GM18507 (cell line): Measurements from ENCODE around the gene RNF151.

Experiments used
- DNase-seq: peaks from one replicate; pipeline ENCODE4 v3.0.0; 2011; ENCODE audit warnings: low read depth; ENCODE audit not compliant: insufficient read length; ENCODE audit errors: extremely low spot score
- FAIRE-seq: peaks from 2 replicates; lab custom pipeline; 2011; peaks lifted over from hg19 to GRCh38; lab: Jason Lieb, UNC

The RNF151 gene

DNA sequence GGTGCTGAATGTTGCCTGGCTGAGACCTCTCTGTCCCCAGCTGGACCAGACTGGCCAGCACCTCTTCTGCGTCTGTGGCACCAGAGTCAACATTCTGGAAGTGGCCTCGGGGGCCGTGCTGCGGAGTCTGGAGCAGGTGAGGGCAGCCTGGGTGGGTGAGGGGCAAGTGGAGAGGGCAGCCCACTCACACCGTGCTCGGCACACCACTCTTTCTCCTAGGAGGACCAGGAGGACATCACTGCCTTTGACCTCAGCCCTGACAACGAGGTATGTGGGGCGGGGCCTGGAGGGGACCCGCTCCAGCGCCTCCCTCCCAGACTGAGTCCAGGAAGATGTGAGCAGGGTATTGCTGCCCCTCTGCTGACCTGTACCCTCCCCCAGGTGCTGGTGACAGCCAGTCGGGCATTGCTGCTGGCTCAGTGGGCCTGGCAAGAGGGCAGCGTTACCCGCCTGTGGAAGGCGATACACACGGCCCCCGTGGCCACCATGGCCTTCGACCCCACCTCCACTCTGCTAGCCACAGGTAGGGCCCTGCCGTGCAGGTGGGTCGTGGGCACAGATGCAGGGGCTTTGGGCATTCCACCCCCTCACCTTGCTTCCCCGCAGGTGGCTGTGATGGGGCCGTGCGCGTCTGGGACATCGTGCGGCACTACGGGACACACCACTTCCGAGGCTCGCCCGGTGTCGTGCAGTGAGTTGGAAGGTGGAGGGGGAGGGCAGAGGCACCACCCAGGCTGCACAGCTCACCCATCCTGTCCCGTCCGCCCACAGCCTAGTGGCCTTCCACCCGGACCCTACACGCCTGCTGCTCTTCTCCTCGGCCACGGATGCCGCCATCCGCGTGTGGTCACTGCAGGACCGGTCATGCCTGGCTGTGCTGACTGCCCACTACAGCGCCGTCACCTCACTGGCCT lies 7.8 kb downstream of the RNF151 start:
- FAIRE-seq: no peak
- DNase-seq: no peak

DNA sequence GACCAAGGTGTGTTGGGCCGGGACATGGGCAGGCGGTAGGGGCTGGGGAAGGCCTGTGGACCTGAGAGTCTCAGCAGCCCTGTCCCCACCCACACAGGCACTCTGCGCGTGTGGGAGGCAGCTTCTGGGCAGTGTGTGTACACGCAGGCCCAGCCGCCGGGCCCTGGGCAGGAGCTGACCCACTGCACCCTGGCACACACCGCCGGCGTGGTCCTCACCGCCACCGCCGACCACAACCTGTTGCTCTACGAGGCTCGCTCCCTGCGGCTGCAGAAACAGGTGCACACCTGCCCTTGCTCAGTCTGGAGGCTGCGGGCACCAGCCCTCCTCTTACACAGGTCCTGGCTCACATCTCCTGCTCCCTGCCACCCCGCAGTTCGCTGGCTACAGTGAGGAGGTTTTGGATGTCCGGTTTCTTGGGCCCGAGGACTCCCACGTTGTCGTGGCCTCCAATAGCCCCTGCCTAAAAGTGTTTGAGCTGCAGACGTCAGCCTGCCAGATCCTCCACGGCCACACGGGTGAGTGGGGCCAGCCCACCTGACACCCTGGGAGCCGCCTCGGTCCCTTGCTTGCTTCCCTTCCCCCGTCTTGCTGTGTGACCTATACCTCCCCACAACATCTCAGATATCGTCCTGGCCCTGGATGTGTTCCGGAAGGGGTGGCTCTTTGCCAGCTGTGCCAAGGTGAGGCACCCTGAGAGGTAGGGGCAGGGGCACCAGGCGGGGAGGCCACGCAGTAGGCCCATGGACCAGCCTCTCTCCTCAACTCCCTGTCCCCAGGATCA lies 9.0 kb downstream of the RNF151 start:
- FAIRE-seq (no peak), DNase-seq (no peak)

DNA sequence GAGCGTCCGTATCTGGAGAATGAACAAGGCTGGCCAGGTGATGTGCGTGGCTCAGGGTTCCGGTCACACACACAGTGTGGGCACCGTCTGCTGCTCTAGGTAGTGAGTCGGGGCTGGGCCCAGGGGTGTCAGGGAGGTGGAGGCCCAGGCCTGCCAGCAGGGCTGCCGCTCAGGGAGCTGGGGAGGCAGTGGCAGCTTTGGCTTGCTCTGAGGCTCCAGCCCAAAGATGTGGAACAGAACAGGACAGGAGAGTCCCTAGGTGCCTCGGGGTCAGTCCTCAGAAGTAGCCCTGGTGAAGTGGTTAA lies 9.5 kb downstream of the RNF151 start:
- FAIRE-seq: no peak
- DNase-seq: no peak

DNA sequence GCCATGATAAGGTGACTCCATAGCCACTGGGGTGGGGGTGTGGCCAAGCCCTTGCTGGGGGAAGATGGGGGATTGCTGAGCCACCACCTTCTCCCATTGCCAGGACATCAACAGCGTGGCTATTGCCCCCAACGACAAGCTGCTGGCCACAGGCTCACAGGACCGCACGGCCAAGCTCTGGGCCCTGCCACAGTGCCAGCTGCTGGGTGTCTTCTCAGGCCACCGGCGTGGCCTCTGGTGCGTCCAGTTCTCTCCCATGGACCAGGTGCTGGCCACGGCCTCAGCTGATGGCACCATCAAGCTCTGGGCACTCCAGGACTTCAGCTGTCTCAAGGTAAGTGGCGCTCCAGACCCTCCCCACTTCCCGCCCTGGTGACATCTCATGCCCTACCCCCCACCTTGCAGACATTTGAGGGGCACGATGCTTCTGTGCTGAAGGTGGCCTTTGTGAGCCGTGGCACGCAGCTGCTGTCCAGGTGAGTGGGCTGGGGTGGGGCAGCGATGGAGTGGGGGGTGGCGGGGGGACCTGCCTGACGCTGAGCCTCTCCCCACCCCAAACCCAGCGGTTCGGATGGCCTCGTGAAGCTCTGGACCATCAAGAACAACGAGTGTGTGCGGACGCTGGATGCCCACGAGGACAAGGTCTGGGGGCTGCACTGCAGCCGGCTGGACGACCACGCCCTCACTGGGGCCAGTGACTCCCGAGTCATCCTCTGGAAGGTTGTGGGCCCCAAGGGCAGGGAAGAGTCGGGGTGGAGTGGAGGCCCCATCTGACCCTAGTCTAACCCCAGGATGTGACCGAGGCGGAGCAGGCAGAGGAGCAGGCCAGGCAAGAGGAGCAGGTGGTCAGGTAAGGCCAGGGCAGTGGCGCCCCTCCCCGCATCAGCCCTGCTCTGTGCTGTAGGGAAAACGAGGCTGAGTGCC lies 10.6 kb downstream of the RNF151 start:
- no peak for DNase-seq
- FAIRE-seq: no peak

DNA sequence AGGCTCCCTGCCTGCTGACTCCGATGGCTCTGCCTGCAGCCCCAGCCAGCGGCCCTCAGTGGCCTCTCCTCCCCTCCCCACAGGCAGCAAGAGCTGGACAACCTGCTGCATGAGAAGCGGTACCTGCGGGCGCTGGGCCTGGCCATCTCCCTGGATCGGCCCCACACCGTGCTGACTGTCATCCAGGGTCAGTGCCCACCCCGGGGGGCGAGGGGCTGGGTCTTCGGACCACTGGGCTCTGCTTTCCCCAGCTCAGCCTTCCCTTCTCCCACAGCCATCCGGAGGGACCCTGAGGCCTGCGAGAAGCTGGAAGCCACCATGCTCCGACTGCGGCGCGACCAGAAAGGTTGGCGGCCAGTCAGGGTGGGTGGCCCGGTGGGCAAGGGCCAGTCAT lies 11.2 kb downstream of the RNF151 start:
- FAIRE-seq (no peak), DNase-seq (no peak)

DNA sequence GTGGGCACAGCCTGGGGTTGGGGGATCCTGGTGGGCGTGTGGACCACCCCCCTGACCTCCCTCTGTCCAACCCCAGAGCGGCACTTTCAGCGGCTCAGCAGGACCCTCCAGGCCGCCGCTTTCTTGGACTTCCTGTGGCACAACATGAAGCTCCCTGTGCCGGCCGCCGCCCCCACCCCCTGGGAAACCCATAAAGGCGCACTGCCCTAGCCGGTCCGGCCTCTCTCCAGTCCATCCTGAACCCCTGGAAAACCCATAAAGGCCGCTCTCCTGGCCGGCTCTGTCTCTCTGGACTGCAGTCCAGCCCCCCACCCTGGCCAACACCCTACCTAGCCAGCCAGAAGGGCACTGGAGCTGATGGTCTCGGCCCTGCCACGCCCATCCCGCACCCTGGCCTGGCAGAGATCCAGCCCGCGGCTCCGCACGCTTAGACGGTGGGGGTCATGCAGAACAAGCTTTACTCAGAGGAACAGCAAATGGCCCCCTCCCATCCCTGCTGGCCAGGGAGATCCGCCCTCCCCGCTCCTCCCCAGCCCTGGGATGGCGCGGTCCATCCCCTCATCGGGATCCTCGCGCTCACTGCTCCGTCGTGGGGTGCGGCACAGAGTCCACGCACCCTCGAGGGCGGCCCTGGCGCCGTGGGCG lies 11.9 kb downstream of the RNF151 start:
- DNase-seq (no peak), FAIRE-seq (no peak)

DNA sequence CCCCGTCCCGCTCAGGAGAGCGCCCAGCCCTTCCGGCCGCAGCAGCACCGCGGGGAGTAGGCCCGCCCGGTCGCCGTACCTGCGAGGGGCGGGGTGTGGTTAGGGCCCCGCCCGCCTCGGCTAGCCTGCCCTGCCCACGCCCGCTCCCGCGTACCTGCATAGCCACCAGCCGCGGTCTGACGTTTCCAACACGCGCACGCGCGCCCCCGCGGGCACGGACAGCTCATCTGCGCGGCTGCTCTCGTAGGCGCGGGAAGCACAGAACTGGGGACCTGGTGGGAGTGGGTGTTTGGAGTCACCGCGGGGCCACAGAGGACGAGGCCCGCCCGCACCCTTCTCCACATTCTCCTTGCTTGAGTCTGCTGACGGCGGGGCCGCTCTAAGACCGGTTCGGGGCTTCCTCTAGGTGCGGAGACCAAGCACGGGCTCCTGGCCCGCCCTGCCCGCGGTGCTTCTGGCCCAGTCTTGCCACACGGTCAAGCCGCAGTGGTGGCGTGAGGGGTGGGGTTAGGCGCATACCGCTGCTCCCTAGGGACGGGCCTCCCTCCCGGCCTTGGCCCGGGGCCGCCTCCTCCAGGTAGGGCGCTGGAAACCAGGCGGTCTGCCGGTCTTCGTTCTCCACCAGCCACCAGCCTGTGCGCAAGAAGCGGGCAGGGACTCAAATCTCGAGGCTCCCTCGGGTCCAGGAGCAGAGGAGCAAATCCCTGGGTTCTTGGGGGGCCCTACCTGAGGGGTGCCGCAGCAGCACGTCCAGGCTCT lies 12.8 kb downstream of the RNF151 start:
- no peak for DNase-seq
- FAIRE-seq: no peak

DNA sequence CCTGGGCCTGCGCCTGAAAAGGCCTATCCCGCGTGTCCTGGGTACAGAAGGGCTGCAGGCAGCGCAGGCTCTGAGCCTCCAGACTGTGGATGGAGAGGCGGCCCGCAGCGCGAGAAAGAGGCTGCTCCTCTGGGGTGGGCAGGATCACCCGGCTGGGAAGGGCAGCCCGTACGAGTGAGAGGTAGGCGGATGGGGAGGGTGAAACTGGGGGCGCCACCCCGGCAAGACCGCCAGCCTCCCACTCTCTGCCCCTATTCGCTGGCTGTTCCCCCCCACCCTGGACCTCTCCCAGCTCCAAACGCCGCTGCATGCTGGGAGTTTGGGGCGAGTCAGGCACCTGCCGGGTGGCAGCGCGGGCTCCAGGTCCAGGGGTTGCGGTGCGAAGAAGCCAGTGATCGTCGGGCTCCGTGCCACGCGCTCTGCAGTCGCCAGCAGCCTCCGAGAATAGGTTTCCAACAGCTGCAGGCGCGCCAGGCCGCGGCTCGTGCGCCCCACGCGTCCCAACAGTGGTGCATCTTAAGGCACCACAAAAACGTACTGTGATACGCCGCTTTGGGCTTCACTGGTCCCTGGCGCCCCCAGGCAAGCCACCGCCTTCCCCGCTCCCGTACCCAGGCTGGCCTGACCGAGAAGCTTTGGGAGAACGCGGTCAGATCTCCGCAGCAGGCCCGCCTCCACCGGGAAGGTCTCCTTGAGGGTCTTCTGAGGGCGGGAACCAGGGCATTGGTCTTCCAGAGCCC lies 13.5 kb downstream of the RNF151 start:
- DNase-seq (no peak), FAIRE-seq (no peak)

DNA sequence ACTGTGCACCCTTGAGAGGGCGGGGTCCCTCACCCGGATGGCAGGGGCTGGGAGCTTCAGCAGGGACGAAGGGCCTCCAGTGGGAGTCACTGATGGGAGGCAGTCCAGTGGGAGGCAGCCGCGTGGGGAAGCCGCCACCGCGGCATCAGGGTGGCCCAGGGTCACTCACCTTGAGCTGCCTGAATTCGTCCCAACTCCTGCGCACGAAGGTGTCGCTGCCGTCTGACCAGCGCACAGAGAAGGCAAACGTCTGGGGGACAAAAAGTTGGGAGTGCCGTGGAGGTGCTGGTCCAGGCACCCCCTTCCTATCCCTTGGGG lies 14.1 kb downstream of the RNF151 start:
- FAIRE-seq: no peak
- no peak for DNase-seq

DNA sequence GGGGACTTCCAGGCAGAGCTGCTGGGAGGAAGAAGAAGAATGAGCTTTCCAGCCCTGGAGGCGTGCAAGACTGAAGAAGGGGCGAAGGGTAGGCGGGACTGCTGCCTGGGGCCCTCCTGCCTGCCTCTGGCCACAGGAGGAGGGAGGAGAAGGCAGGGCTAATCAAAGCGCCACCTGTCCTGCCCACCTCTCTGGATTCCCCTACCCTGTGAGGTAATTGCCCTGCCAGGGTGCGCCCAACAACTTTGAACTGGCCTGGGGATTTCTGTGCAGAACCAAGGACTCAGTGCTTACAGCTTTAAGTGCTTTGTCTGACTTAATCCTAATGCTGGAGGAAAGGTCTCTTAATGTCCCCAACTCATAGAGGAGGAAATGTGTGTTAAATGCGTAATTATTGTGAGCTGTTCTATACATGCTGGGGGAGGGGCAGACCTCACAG lies 14.8 kb downstream of the RNF151 start, which contains the start of gene NOXO1:
Gene NOXO1, minus strand, starts transcription at position 72 of the 439 bp plus-strand sequence. CDS start 290 bp downstream, outside the sequence.
- DNase-seq (no peak), FAIRE-seq (no peak)

DNA sequence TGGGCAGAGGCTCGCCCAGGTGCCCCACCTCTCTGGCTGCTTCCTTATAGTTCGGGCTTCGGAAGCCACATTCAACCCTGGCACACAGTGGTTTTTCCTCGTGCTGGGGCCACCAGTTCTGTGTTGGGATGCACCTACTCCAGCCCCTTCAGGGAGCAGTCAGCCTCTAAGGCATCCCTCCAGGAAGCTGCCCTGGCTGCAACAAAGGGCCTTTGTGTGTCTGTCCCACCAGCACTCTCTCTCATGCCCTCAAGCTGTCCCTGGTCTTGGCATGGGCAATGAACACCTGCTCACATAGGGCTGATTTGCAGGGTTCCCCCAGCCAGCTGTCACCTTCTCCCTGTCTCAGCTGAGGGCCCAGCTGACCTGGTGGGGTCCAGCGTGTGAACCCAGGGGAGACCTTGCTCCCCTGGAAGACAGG lies 15.4 kb downstream of the RNF151 start:
- no peak for FAIRE-seq
- no peak for DNase-seq

DNA sequence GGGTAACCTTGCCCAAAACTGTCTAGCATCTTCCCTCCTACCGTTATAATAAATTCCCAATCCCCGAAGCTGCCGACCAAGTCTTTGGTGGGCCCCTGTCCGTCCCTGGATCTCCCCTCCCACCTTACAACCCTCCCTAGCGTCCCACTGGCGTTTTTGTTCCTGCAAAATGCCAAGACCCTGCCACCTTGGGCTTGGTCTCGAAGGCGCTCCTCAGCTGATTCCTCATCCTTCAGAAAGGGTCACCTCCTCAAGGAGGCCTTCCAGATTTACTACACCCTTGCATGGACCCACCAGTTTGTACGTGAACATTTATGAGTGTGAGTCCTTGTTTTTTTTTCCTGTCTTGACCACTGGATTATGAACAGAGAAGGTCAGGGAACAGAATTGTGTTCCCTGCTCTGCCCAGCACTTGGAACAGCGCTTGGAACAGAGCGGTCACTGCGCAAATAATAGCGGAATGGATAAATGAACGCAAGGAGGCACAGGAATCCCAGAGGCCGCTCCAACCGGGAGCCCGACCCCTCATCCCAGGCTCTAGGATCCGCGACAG lies 16.4 kb downstream of the RNF151 start:
- no peak for DNase-seq
- no peak for FAIRE-seq

DNA sequence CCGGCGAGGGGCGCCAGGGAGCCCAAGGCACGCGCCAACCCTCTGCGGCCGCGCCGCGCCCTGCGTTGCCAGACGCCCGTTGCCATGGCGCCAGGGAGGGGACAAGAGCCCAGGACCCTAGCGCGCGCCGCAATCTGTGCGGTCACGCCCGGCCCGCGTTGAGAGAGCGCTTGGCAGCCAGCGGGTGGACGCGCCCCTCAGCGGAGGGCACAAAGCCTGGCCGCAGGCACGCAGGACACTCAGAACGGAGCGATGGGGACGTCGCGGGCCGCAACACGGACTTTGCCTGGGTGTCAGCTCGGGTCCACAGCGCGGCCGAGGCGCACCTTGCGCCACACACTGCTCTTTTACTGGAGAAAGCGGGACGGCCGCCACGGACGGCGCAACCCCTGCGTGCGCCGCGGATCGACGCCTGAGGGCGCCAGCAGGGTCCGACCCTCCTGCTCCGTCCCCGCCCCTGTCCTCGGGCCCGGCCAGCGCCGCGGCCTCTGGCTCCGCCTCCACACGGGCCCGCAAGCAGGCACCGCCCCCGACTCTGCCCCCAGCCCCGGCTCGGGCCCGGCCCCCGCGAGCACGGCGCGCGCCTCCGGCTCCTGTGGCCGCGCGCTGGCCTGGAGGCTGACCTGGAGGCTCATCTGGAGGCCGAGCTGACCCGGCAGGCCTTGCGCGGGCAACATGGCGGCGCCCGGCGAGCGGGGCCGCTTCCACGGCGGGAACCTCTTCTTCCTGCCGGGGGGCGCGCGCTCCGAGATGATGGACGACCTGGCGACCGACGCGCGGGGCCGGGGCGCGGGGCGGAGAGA lies 17.1 kb downstream of the RNF151 start, which contains the start of gene GFER:
Gene GFER, plus strand, starts transcription at position 650 of the 803 bp plus-strand sequence. Its CDS starts 26 bp downstream, at position 676.
- peak; percentile 81 for DNase-seq
- peak; percentile 92 for FAIRE-seq

DNA sequence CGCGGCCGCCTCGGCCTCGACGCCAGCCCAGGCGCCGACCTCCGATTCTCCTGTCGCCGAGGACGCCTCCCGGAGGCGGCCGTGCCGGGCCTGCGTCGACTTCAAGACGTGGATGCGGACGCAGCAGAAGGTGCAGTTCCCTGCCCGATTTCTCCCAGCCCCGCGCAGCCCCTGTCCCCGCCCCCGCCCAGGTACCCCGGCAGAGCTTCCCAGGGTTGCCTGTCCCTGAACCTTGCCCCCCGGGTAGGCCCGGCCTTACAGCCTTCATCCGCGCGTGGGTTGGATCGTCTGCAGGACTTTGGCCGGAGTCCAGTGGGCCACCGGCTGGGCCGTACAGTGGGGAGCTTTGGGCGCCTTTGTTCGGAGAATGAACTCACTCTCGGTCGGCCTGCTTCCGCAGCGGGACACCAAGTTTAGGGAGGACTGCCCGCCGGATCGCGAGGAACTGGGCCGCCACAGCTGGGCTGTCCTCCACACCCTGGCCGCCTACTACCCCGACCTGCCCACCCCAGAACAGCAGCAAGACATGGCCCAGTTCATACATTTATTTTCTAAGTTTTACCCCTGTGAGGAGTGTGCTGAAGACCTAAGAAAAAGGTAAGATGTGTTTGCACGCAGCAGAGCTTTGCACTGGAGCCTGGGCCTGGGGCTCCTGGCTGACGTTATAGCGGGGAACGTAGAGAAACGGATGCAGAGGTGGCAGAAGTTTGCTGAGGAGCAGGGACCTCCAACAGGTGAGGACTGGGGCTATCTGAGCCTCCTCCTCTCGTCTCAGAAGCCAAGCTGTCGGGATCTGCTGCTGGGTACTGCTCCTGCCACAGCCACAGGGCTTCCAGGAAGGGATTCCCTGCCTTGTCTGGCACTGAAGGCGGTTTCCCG lies 17.9 kb downstream of the RNF151 start:
- FAIRE-seq (no peak), DNase-seq (no peak)

DNA sequence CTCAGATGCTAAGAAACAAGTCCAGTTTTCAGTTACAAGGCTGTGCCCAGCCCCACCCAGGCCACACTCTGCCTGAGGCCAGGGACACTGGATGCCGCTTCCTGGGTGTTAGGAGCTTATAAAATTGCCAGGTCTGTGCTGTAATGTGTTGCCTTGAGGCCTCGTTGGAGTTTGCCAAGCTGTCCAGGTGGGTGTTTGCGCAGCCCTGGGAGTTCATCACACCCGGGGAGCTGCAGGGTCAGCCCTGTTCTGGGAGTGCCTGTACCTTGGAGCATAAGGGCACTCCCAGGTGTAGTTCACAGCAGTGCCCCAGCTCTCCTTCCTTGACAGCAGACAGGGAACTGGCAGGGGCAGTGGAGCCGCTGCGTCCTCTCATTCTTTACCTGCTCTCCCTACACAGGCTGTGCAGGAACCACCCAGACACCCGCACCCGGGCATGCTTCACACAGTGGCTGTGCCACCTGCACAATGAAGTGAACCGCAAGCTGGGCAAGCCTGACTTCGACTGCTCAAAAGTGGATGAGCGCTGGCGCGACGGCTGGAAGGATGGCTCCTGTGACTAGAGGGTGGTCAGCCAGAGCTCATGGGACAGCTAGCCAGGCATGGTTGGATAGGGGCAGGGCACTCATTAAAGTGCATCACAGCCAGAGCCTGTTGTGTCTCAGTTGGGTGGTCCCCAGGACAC lies 19.0 kb downstream of the RNF151 start:
- no peak for FAIRE-seq
- DNase-seq: no peak
